HCT116 (cell line): ENCODE data around the gene GNG13. TPM values are rescaled to one million over a fixed set of nuclear protein-coding genes. Genes with fewer than 3 reads are reported as not detected.

Source experiments
- ATAC-seq: fragments of 200-7000 bp; cut with Tn5 transposase; 2 replicates; pipeline ENCODE4 v1.9.1; 2020; ENCODE audit warnings: mild to moderate bottlenecking, moderate library complexity
- BruUV-seq: library from RNA; stranded (reverse); fragments of 400-500 nt; replicated peaks from 2 replicates; lab custom pipeline; 2021; lab: Mats Ljungman, UMichigan
- CTCF ChIA-PET: fragments of 300-600 bp; sonication (Branson Sonifier 250); formaldehyde crosslinking; loops from one replicate; lab custom pipeline; 2021; ENCODE audit warnings: antibody characterized with exemption; lab: Charles Lee
- POLR2A ChIA-PET: fragments of 300-600, 350-600 bp; sonication (Branson Sonifier 250); formaldehyde crosslinking; loops from one replicate; lab custom pipeline; 2021; ENCODE audit warnings: antibody characterized with exemption; lab: Charles Lee
- RAD21 ChIA-PET, 2 experiments: fragments of 300-600 bp; sonication (Branson Sonifier 250); formaldehyde crosslinking; loops; one replicate each; lab custom pipeline; 2023; ENCODE audit warnings: low total read pairs in 2 of 2; ENCODE audit not compliant: uncharacterized antibody in 2 of 2, unreplicated experiment in 2 of 2, low non-redundant PET in 1 of 2; lab: Charles Lee
- DNase-seq: peaks from one replicate; pipeline ENCODE4 v3.0.0-alpha.2; 2010; ENCODE audit warnings: low read depth, low spot score
- H2AFZ ChIP-seq: fragments of 200-600 bp; shearing (Covaris generic), sonication (generic); 2 replicates; pipeline ENCODE4 v1.6.1; 2017; ENCODE audit warnings: low read depth, mixed run types, mixed read lengths, antibody characterized with exemption, low read length; ENCODE audit not compliant: poor library complexity, severe bottlenecking
- H3K27ac ChIP-seq: 2 replicates; pipeline ENCODE4 v1.5.1; 2012; ENCODE audit warnings: low read depth, low read length
- H3K27me3 ChIP-seq: fragments of 200-600 bp; sonication (generic); 2 replicates; pipeline ENCODE4 v1.6.1; 2016; ENCODE audit warnings: mixed run types, low read length, mixed read lengths; ENCODE audit not compliant: insufficient read depth
- H3K36me3 ChIP-seq, 2 experiments: fragments of 200-500 bp in 1 of 2; fragments of 200-600 bp in 1 of 2; sonication (Bioruptor generic) in 1 of 2; sonication (generic) in 1 of 2; 2 replicates each; pipeline versions ENCODE4 v1.5.1 to v1.6.1; 2014 to 2016; ENCODE audit warnings: low read length in 2 of 2, inconsistent platforms in 1 of 2, mixed read lengths in 1 of 2, mixed run types in 1 of 2; ENCODE audit not compliant: insufficient read depth in 2 of 2, control insufficient read depth in 1 of 2
- H3K4me1 ChIP-seq, 2 experiments: fragments of 200-600 bp in 1 of 2; sonication (generic) in 1 of 2; 2 replicates each; pipeline versions ENCODE4 v1.5.1 to v1.6.1; 2012 to 2017; ENCODE audit warnings: low read length in 2 of 2, inconsistent platforms in 1 of 2, mild to moderate bottlenecking in 1 of 2, mixed read lengths in 1 of 2, mixed run types in 1 of 2, moderate library complexity in 1 of 2; ENCODE audit not compliant: insufficient read depth in 2 of 2, control insufficient read depth in 1 of 2
- H3K4me2 ChIP-seq: fragments of 200-600 bp; sonication (generic); 2 replicates; pipeline ENCODE4 v1.6.1; 2017; ENCODE audit warnings: mixed run types, low read length, mixed read lengths
- H3K4me3 ChIP-seq, 2 experiments: fragments of 200-600 bp in 1 of 2; sonication (generic) in 1 of 2; replicated peaks in 1 of 2; 2 replicates each; pipeline ENCODE4 v1.5.1; 2011 to 2016; ENCODE audit warnings: low read length in 2 of 2, control low read depth in 1 of 2, low read depth in 1 of 2, mild to moderate bottlenecking in 1 of 2, mixed read lengths in 1 of 2, mixed run types in 1 of 2
- H3K79me2 ChIP-seq: fragments of 200-600 bp; sonication (generic); 2 replicates; pipeline ENCODE4 v1.6.1; 2017; ENCODE audit warnings: mild to moderate bottlenecking, mixed run types, low read length, moderate library complexity, mixed read lengths; ENCODE audit not compliant: insufficient read depth
- H3K9ac ChIP-seq: fragments of 200-600 bp; sonication (generic); 2 replicates; pipeline ENCODE4 v1.6.1; 2016; ENCODE audit warnings: low read length, mixed read lengths
- H3K9me2 ChIP-seq: fragments of 200-600 bp; sonication (generic), shearing (Covaris generic); 2 replicates; pipeline ENCODE4 v1.6.1; 2017; ENCODE audit warnings: mixed run types, mild to moderate bottlenecking, moderate library complexity; ENCODE audit not compliant: insufficient read depth
- H3K9me3 ChIP-seq, 2 experiments: fragments of 200-500 bp in 1 of 2; fragments of 200-600 bp in 1 of 2; sonication (Bioruptor generic) in 1 of 2; sonication (generic) in 1 of 2; 2 replicates each; pipeline ENCODE4 v1.6.1; 2014 to 2017; ENCODE audit warnings: low read length in 2 of 2, mixed read lengths in 2 of 2, inconsistent platforms in 1 of 2, low read depth in 1 of 2, mild to moderate bottlenecking in 1 of 2, mixed run types in 1 of 2, moderate library complexity in 1 of 2; ENCODE audit not compliant: control insufficient read depth in 1 of 2, insufficient read depth in 1 of 2
- H4K20me1 ChIP-seq: fragments of 200-600 bp; sonication (generic), shearing (Covaris generic); 2 replicates; pipeline ENCODE4 v1.6.1; 2017; ENCODE audit warnings: mixed run types, mild to moderate bottlenecking, moderate library complexity; ENCODE audit not compliant: insufficient read depth
- CEBPB ChIP-seq: IDR thresholded peaks from 2 replicates; pipeline ENCODE4 v1.6.1; 2012; ENCODE audit warnings: low read depth
- EGR1 ChIP-seq: IDR thresholded peaks from 2 replicates; pipeline ENCODE4 v1.6.1; 2012; ENCODE audit warnings: low read depth
- ELF1 ChIP-seq: IDR thresholded peaks from 2 replicates; pipeline ENCODE4 v1.6.1; 2012; ENCODE audit warnings: low read depth, borderline replicate concordance
- EZH2 ChIP-seq: fragments of 200-600 bp; sonication (generic); IDR thresholded peaks from 2 replicates; pipeline ENCODE4 v1.6.1; 2017; ENCODE audit warnings: antibody characterized with exemption, mixed run types
- FOSL1 ChIP-seq: IDR thresholded peaks from 2 replicates; pipeline ENCODE4 v1.6.1; 2012; ENCODE audit warnings: low read depth
- JUND ChIP-seq: IDR thresholded peaks from 2 replicates; pipeline ENCODE4 v1.6.1; 2012
- MAX ChIP-seq: IDR thresholded peaks from 2 replicates; pipeline ENCODE4 v1.6.1; 2012
- POLR2A ChIP-seq: IDR thresholded peaks from 2 replicates; pipeline ENCODE4 v1.7.0; 2011; ENCODE audit warnings: borderline replicate concordance; ENCODE audit not compliant: insufficient read depth, insufficient read length; ENCODE audit errors: extremely low read depth
- POLR2AphosphoS5 ChIP-seq: IDR thresholded peaks from 2 replicates; pipeline ENCODE4 v1.6.1; 2011; ENCODE audit warnings: mild to moderate bottlenecking, low read depth, low read length, moderate library complexity
- REST ChIP-seq: IDR thresholded peaks from 2 replicates; pipeline ENCODE4 v1.6.1; 2012; ENCODE audit warnings: low read depth
- SIN3A ChIP-seq: IDR thresholded peaks from 2 replicates; pipeline ENCODE4 v1.6.1; 2012; ENCODE audit warnings: low read depth
- SP1 ChIP-seq: IDR thresholded peaks from 2 replicates; pipeline ENCODE4 v1.6.1; 2012; ENCODE audit warnings: low read depth
- SRF ChIP-seq: IDR thresholded peaks from 2 replicates; pipeline ENCODE4 v1.6.1; 2012; ENCODE audit warnings: low read depth
- TCF7L2 ChIP-seq: IDR thresholded peaks from 2 replicates; pipeline ENCODE4 v1.7.0; 2011; ENCODE audit warnings: borderline replicate concordance, inconsistent platforms; ENCODE audit not compliant: insufficient read depth, insufficient read length; ENCODE audit errors: extremely low read depth
- ZFX ChIP-seq: fragments of 450-650 bp; IDR thresholded peaks from 2 replicates; pipeline ENCODE4 v1.6.1; 2017
- intact Hi-C: fragments of 100-400 bp; cut with micrococcal nuclease; formaldehyde crosslinking; loops from 2 replicates; pipeline ENCODE4 v1.10.0; 2022
- total RNA-seq: library from RNA; stranded (reverse); gene quantifications from one replicate; pipeline ENCODE4 v1.2.1, GENCODE V29; 2021; ENCODE audit not compliant: unreplicated experiment
- TF ChIP-seq, protein P1 (sequence below), 3 experiments: fragments of 200-600 bp in 1 of 3; sonication (generic) in 1 of 3; IDR thresholded peaks in 2 of 3; conservative IDR thresholded peaks in 1 of 3; 2 replicates each; pipeline ENCODE4 v1.5.1; 2012 to 2017; ENCODE audit warnings: low read depth in 2 of 3, low read length in 2 of 3, antibody characterized with exemption in 1 of 3, borderline replicate concordance in 1 of 3, control low read depth in 1 of 3, mild to moderate bottlenecking in 1 of 3, mixed read lengths in 1 of 3, mixed run types in 1 of 3, moderate library complexity in 1 of 3; ENCODE audit not compliant: insufficient read depth in 1 of 3

The GNG13 gene
- total RNA-seq, 1 experiment from 2014 or later: not detected

GRCh38 chr16:763369-764183, 37.0 kb downstream of the GNG13 start:
- no peak for ATAC-seq
- peak overlapping the region; percentile 99; the same call in 1 of the 2 replicates for H3K4me2 ChIP-seq
- H3K9ac ChIP-seq: no peak overlapping the region
- no peak for DNase-seq
- H3K27me3 ChIP-seq: no peaks in the 10 kb centered on the region
- CTCF ChIA-PET: no interaction called here
- BruUV-seq: no TSS peak
- peaks cover 26% of the 10 kb centered on the region for H3K79me2 ChIP-seq
- H2AFZ ChIP-seq: no peak overlapping the region
- H3K9me3 ChIP-seq: no peaks in the 10 kb centered on the region
- no peaks in the 10 kb centered on the region for H3K9me2 ChIP-seq
- POLR2A ChIA-PET: no interaction called here
- RAD21 ChIA-PET: no interaction called here
- TF ChIP-seq MAX (no peak), EZH2 (no peak), TCF7L2 (no peak), REST (no peak), ZFX (no peak), SP1 (no peak), ELF1 (no peak), SIN3A (no peak), SRF (no peak), POLR2A (no peak), CEBPB (no peak), EGR1 (no peak), FOSL1 (no peak), JUND (no peak), POLR2AphosphoS5 (no peak)
- TF ChIP-seq, protein P1, sequence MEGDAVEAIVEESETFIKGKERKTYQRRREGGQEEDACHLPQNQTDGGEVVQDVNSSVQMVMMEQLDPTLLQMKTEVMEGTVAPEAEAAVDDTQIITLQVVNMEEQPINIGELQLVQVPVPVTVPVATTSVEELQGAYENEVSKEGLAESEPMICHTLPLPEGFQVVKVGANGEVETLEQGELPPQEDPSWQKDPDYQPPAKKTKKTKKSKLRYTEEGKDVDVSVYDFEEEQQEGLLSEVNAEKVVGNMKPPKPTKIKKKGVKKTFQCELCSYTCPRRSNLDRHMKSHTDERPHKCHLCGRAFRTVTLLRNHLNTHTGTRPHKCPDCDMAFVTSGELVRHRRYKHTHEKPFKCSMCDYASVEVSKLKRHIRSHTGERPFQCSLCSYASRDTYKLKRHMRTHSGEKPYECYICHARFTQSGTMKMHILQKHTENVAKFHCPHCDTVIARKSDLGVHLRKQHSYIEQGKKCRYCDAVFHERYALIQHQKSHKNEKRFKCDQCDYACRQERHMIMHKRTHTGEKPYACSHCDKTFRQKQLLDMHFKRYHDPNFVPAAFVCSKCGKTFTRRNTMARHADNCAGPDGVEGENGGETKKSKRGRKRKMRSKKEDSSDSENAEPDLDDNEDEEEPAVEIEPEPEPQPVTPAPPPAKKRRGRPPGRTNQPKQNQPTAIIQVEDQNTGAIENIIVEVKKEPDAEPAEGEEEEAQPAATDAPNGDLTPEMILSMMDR (IDR thresholded peaks at IDR 0.05 in 2 of 3, conservative IDR thresholded peaks at IDR 0.05 in 1 of 3; ENCODE audit: borderline replicate concordance in 1 of 3, insufficient read depth in 1 of 3, low read depth in 2 of 3, low read length in 2 of 3): no peak
- H3K4me1 ChIP-seq: peaks cover 34 to 47% of the 10 kb centered on the region in 2 experiments
- H4K20me1 ChIP-seq: no peaks in the 10 kb centered on the region
- H3K4me3 ChIP-seq: no peak overlapping the region
- H3K36me3 ChIP-seq: peaks cover 7 to 11% of the 10 kb centered on the region in 2 experiments; a peak in 3 of 4 replicates
- intact Hi-C loops: no loop called here
- peak overlapping the region; percentile 97; the same call in 1 of the 2 replicates for H3K27ac ChIP-seq
